Kasumi-1 (cell line): ENCODE data around the gene TXNL1.
A peak's percentile ranks its signal among the peaks of the same experiment; 100 is the strongest.

Source experiments
- DNase-seq, 2 experiments: peaks; one replicate each; lab custom pipeline; 2025; lab: John Stamatoyannopoulos, UW

Gene TXNL1

GRCh38 chr18:56569416-56569815, 69.0 kb downstream of the TXNL1 start:
- peak; percentile 28 to 30 for DNase-seq

DNA sequence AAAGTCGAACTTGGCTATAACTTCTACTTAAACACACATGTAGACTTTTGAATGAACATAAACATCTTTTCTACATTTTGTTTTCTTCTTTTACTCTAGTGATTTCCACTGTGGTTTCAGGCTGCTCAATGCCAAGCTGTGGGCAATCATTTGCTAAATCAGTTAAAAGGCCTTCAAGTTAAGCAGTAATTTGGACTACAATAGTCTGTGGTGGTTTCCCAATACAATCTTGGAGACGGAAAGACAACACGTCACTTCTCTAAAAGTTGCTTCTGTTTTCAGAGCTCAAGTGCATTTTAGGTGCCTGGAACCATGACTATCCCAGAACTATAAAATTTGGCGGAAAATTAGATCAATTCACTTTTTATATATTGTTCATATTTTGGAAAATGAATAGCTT, 69.4 kb downstream of the TXNL1 start:
- DNase-seq: peak; percentile 26 to 39

- DNase-seq: no peak
Observed at GRCh38 chr18:56565551-56566345, 72.6 kb downstream of the TXNL1 start.

DNA sequence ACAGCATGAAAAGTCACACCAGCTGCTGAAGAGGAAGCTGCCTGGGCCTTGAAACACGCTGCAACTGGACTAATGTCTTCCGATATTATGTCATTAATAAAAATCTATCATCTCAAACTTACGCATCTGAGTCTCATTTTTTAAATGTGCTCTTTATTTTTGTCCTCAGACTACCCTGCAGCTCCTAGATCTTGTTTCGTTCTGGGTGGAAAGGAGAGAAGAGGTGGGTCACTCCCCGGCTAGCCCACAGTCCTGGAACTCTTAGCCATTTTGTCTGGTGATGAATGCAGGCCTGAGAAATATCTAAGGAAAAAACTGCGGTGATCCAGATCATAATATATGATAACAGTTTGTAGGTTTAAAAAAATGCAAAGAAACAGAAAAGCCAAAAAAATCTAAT, 73.3 kb downstream of the TXNL1 start:
- DNase-seq: no peak

- DNase-seq: no peak
Observed at GRCh38 chr18:56563568-56563967, 74.8 kb downstream of the TXNL1 start.

GRCh38 chr18:56562479-56562878, 75.9 kb downstream of the TXNL1 start:
- DNase-seq: no peak

GRCh38 chr18:56560992-56561391, 77.4 kb downstream of the TXNL1 start:
- no peak for DNase-seq

- DNase-seq: no peak
Observed at GRCh38 chr18:56559044-56559443, 79.3 kb downstream of the TXNL1 start.

DNA sequence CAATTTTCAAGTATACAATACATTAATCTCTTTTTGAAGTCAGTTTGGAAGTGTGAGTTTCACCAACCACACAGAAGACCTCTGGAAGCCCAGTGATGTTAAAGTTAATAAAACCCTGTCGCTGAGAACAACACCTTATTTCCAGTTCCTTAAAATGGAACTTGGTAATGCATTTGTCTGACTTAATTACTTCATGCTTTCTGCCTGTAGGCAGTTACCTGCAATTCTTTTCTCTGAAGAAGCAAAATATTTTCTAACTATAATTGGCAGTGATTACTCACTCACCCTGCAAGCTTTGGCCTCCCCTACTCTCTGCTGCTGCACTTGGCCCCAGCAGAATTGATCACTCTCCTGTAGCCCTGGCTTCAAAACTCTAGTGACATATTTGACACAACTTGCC, 81.5 kb downstream of the TXNL1 start:
- no peak for DNase-seq

DNA sequence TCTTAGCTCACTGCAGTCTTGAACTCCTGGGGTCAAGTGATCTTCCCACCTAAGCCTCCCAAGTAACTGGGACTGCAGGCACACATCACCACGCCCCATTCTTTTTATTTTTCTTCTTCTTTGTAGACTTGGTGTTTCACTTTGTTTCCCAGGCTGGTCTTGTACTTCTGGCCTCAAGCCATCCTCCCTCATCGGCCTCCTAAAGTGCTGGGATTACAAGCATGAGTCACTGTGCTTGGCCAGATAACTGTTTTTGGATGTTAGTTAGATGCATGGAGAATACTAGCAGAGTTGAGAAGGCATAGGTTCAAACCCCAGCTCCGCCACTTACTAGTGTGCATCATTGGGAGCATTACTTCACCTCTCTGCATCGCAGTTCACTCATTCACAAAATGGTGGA, 88.3 kb downstream of the TXNL1 start:
- DNase-seq: no peak
